GM19455 (cell line): ENCODE data around the gene FZD8.
A peak's percentile ranks its signal among the peaks of the same experiment; 100 is the strongest.
"Not testable (repeated sequence)": the region's sequence is repeated elsewhere in the genome, so short reads cannot be mapped to it uniquely, and the experiment has no call there.

ENCODE experiments used
- ATAC-seq: cut with Tn5 transposase; IDR thresholded peaks from one replicate; pipeline ENCODE4 v1.9.1; 2021; ENCODE audit not compliant: unreplicated experiment

FZD8 gene

GRCh38 chr10:35642035-35642792 lies at the start of gene FZD8:
FZD8 (minus strand) TSS chr10:35642296; CDS start chr10:35641429, 867 bp downstream.
- peak; percentile 90 for ATAC-seq

DNA sequence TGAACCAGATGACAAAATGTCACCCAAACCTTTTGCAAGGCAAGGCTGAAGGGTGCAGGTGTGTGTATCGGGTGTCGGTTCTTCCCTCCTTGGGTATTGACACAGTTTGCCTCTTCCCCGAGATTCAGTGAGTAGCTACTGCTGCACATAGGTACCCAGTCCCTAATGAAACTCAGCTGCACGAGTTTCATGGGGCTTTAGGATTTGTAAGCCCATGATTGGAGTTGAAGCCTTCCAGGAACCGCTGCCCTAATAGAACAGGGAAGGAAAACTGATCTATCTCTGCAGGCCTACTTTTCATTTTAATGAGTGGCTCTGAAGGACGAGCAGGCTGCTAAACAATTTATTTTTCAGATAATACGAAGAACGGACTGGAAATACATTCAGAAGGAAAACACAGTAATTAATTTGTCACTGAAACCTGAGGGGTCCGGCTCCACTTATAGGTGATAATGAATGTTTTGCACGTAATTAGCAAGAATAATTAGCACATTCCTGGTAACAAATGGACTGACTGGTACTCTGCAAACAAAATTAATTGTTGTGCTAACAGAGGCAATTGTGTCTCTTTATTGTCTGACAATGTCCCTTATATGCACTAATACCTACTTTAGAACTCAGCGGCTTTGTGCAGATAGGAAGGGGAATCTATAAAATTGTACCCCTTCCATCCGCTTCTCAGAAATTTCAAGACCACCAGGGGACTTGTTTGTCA lies 49.6 kb upstream of the FZD8 start:
- no peak for ATAC-seq

- no peak for ATAC-seq
Measured at GRCh38 chr10:35690534-35690933, 48.4 kb upstream of the FZD8 start.

DNA sequence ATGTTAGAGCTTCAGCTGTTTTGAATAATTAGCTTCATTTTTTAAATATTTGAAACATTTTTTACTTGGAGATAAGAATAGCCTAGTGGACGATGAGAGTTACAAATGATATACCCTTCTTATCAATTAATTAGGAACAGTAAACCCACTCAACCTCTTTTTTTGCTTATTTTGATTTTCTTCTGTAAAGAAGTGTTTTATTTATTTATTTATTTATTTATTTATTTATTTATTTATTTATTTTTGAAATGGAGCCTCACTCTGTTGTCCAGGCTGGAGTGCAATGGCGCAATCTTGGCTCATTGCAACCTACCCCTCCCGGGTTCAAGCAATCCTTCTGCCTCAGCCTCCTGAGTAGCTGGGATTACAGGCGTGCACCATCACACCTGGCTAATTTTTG lies 43.8 kb upstream of the FZD8 start:
- ATAC-seq = not testable (repeated sequence)

- ATAC-seq = no peak
Measured at GRCh38 chr10:35685402-35685801, 43.3 kb upstream of the FZD8 start.

- no peak for ATAC-seq
Measured at GRCh38 chr10:35684586-35684985, 42.5 kb upstream of the FZD8 start.

- no peak for ATAC-seq
Measured at GRCh38 chr10:35675846-35676245, 33.8 kb upstream of the FZD8 start.

DNA sequence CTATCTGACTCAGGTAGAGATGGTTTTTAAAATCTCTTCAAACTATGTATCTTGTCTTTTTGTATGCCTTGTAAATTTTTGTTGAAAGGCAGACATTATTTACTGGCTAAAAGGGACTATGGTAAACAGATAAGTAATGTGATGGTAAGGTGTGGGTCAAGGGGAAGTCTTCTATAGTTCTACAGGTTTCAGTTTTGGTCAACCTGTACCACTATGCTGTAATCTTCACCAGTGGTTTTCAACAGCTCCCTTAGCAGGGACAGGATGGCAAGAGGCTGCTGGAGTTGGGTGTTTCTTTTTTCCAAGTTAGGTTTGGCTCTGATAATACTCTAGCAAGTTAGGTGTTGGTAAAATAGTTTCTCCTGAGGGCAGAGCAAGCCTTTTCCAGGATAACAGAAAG lies 32.7 kb upstream of the FZD8 start:
- ATAC-seq = no peak

DNA sequence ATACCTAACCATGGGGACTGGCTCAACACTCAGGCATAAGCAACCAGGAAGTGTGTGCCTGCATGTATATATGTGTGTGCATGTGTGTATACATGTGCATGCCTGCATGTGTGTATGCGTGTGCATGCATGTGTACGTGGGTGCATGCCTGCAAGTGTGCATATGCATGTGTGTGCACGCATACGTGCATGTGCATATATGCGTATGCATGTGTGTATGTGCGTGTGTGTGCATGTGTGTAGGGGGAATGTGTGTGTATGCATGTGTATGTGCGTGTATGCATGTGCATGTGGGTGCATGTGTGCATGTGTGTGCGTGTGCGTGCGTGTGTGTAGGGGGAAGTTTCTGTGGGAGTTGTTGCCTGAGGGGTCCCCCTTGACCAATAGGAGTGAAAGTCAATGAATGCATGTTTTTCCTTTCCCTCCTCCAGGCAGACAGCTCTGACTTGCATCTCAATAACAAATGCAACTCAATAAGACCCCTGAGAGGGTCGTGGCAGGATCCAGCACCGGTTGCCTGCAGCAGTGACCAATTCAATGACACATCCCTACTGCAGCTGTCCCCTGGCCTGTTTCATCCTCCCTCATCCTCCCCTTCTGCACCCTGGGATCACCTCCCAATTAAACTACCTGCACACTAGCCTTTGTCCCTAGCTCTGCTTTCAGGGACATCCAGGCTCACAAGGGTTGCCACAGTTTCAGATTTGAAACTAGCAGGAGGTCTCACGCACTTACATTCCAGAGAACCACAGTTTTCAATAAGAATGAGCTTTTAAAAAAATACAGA lies 27.0 kb upstream of the FZD8 start:
- no peak for ATAC-seq

GRCh38 chr10:35667971-35668370 lies 25.9 kb upstream of the FZD8 start:
- ATAC-seq = no peak

DNA sequence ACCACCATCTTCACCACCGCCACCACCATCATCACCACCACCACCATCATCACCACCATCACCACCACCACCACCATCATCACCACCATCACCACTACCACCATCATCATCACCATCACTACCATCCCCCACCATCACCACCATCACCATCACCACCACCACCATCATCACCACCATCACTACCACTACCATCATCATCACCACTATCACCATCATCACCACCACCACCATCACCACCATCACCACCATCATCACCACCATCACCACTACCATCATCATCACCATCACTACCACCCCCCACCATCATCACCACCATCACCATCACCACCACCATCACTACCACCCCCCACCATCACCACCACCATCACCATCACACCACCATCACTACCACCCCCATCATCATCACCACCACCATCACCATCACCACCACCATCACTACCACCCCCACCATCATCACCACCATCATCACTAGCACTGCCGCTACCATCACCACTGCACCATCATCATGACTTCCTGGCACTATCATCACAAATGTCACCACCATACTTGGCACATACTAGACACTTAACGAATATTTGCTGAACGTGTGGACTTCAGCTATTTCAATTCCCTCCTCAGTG lies 25.3 kb upstream of the FZD8 start:
- no peak for ATAC-seq

- ATAC-seq = no peak
Measured at GRCh38 chr10:35661236-35661635, 19.1 kb upstream of the FZD8 start.

DNA sequence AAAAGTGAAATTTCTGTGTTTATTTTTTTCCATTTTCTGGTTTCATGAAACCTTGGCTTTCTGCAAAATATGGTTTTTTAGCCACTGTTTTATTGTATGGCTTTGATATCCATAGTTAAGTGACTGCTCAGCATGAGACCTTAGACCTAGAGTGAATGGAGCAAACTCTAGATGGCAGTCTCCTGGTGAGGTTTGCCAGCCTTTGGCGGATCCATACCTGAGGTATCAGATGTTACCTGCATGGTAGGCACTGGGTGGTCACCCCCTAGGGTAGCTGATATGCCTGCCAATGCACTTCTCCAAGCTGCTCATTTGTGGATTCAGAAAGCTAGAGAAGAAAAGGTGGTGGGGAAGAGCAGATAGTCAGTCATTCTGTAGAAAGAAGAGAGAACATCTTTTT lies 17.4 kb upstream of the FZD8 start:
- ATAC-seq = no peak

DNA sequence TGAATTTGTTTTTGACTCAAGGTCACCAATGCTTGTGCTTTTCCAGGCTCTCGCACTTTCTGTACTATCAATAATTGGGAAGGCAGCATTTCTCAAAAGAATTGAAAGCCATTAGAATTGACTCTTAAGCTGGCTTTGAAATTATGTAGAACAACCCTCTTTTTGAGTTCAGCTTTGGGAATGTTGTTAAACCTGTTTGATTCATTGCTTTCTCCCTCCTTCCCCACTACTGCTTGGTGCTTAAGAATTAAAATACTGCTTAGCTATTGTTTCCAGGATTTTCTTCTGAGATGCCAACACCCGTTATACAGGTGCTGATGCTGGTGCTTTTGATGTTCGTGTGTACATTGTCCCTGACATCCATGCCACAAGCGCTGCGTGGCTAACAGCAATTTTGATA lies 15.5 kb upstream of the FZD8 start:
- no peak for ATAC-seq

DNA sequence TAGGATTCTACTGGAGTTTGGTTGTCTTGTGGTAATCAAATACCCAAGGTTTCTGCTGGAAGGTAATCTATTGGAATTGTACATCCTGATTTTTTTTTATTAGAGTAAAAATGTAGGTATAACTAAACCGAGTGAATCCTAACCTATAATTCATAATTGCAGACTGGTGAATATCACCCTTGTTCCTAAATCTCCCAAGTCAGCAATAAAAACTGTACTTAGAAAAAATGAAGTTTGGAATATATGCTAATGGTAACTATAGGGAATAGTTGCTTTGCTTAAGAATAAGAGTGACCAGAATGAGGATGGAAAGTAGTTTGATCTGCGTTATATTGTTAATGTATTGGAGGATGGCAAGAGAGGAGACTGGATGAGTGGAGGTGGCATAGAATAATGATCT lies 10.7 kb upstream of the FZD8 start:
- ATAC-seq = no peak

- ATAC-seq = no peak
Measured at GRCh38 chr10:35650894-35651293, 8.8 kb upstream of the FZD8 start.

GRCh38 chr10:35644050-35644950 lies 2.2 kb upstream of the FZD8 start:
- ATAC-seq = no peak

- no peak for ATAC-seq
Measured at GRCh38 chr10:35643151-35644049, 1.3 kb upstream of the FZD8 start.

- ATAC-seq = no peak
Measured at GRCh38 chr10:35642793-35643114, 658 bp upstream of the FZD8 start.

GRCh38 chr10:35641676-35642034 lies 441 bp downstream of the FZD8 start:
- peak; percentile 21 for ATAC-seq
